Measurements from ENCODE around the gene SYK. TPM values are rescaled to one million over a fixed set of nuclear protein-coding genes. Genes with fewer than 3 reads are reported as not detected.

Gene SYK
- total RNA-seq, 1 donor from 2014 or later, result 10.7 TPM

DNA sequence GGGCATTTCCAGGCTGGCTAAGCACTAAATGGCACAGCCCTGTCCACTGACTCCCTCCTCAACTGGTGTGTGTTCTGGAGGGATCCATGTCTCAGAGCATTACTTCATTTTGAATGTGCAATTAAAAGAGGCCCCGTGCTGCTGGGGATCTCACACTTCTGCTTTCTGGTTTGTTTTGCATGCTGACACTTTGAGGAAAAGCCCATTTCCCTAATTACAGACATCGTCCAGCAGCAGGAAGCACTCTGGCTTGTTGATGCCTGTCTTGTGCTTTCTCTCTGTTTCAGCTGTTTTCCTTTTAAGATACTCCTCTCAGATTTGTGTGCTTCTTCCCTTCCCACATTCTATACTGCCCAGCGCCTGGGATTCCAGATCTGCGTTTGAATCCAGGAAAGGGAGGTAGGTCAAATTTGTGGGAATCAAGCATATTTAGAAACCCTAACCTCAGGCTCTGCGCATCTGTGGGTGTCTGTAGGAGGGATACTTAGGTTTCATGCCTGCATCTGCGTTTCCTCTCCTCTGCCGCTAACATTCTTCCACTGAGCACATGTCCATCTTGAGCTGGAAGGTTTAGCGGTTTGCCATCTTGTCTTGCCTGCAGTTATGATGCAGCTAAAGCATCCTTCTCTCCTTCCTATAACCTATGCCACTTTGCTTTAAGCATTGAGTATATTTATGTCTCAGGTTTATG is 25.7 kb downstream of the SYK start:
- TF ChIP-seq CTCF (IDR thresholded peaks at IDR 0.05; ENCODE audit: partially characterized antibody, unreplicated experiment), result no peak
- Mint-ChIP-seq H3K4me1 (ENCODE audit: low read depth, unreplicated experiment) (peaks cover 10% of the 10 kb centered on the region), H3K36me3 (ENCODE audit: unreplicated experiment) (peaks cover 14% of the 10 kb centered on the region), H3K27ac (ENCODE audit: unreplicated experiment) (no peak overlapping the region), H3K27me3 (ENCODE audit: unreplicated experiment) (peaks cover 2% of the 10 kb centered on the region), H3K9me3 (ENCODE audit: unreplicated experiment) (peaks cover 9% of the 10 kb centered on the region), H3K4me3 (ENCODE audit: unreplicated experiment) (no peak overlapping the region)
- no peak for DNase-seq

DNA sequence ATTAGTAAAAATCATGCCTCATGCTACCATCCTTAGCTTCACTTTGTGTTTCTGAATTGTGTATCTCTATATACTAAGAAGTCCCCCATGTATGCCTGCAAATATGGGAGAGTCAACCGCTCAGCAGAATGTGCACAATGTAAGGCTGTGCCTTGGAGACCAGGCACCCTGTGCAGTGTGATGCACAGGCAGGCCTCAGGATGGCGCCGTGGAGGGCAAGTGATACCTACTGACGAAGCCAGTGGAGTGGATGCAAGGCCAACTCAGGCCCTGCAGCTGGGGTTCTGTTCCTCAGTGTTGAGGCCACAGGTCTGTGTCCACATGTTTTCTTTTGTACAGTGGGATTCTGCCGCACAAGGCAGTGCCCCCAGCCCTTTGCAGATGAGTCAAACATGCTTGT is 28.4 kb downstream of the SYK start:
- Mint-ChIP-seq H3K27me3 (ENCODE audit: unreplicated experiment) (no peaks in the 10 kb centered on the region), H3K9me3 (ENCODE audit: unreplicated experiment) (peaks cover 4% of the 10 kb centered on the region), H3K27ac (ENCODE audit: unreplicated experiment) (no peak overlapping the region), H3K4me1 (ENCODE audit: low read depth, unreplicated experiment) (peaks cover 12% of the 10 kb centered on the region), H3K4me3 (ENCODE audit: unreplicated experiment) (no peak overlapping the region), H3K36me3 (ENCODE audit: unreplicated experiment) (peaks cover 5% of the 10 kb centered on the region)
- no peak for DNase-seq
- peak; percentile 5 for TF ChIP-seq CTCF (IDR thresholded peaks at IDR 0.05; ENCODE audit: partially characterized antibody, unreplicated experiment)

DNA sequence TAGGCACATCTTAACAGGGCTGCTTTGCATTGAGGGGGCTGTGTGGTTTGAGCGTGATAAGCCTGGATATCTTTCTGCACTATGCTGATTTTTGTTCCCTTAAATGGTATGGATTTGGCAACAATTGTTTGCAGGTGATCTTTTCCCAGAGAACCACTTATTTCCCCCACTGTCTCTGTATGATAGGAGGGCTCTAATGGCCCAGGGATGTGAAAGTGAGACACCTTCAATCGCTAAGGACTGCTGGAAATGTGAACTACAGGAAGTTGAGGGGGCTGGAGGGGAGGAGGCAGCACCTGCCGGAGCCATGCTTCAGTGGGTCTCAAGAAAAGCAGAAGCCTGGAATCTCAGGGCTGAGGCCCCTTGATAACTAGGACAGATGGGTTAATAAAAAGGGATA is 29.4 kb downstream of the SYK start:
- no peaks in the 10 kb centered on the region for H3K36me3 Mint-ChIP-seq (ENCODE audit: unreplicated experiment)
- peaks cover 2% of the 10 kb centered on the region for H3K9me3 Mint-ChIP-seq (ENCODE audit: unreplicated experiment)
- H3K27ac Mint-ChIP-seq (ENCODE audit: unreplicated experiment), result no peak overlapping the region
- H3K27me3 Mint-ChIP-seq (ENCODE audit: unreplicated experiment), result no peaks in the 10 kb centered on the region
- H3K4me1 Mint-ChIP-seq (ENCODE audit: low read depth, unreplicated experiment), result peaks cover 15% of the 10 kb centered on the region
- TF ChIP-seq CTCF (IDR thresholded peaks at IDR 0.05; ENCODE audit: partially characterized antibody, unreplicated experiment), result no peak
- H3K4me3 Mint-ChIP-seq (ENCODE audit: unreplicated experiment), result no peak overlapping the region
- no peak for DNase-seq

DNA sequence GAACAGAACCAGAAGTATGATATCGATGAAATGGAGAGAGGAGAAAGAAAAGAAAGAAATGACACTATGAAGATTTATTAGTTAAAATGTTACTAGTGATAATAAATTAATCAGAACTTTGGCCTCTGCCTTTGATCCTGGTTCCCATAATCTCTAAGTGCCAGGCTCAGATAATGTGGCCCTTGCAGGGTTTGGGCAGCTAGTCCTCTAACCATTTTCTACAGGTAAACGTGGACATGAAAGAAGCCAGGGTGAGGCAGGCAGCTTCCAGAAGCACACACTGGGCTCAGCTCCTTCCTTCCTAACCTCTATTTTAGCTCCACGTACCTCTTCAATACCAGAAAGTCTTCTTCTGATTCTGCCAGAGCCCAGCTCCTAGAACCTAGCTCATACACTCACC is 30.6 kb downstream of the SYK start:
- H3K27ac Mint-ChIP-seq (ENCODE audit: unreplicated experiment), result no peak overlapping the region
- TF ChIP-seq CTCF (IDR thresholded peaks at IDR 0.05; ENCODE audit: partially characterized antibody, unreplicated experiment), result no peak
- no peak overlapping the region for H3K4me3 Mint-ChIP-seq (ENCODE audit: unreplicated experiment)
- H3K36me3 Mint-ChIP-seq (ENCODE audit: unreplicated experiment), result peaks cover 4% of the 10 kb centered on the region
- no peaks in the 10 kb centered on the region for H3K27me3 Mint-ChIP-seq (ENCODE audit: unreplicated experiment)
- peaks cover 10% of the 10 kb centered on the region for H3K4me1 Mint-ChIP-seq (ENCODE audit: low read depth, unreplicated experiment)
- no peak for DNase-seq
- H3K9me3 Mint-ChIP-seq (ENCODE audit: unreplicated experiment), result peaks cover 2% of the 10 kb centered on the region

GRCh38 chr9:90834828-90835595 is 33.4 kb downstream of the SYK start:
- no peaks in the 10 kb centered on the region for H3K27me3 Mint-ChIP-seq (ENCODE audit: unreplicated experiment)
- no peak for TF ChIP-seq CTCF (IDR thresholded peaks at IDR 0.05; ENCODE audit: partially characterized antibody, unreplicated experiment)
- H3K4me3 Mint-ChIP-seq (ENCODE audit: unreplicated experiment), result no peak overlapping the region
- peaks cover 6% of the 10 kb centered on the region for H3K36me3 Mint-ChIP-seq (ENCODE audit: unreplicated experiment)
- DNase-seq, result no peak
- H3K4me1 Mint-ChIP-seq (ENCODE audit: low read depth, unreplicated experiment), result peaks cover 4% of the 10 kb centered on the region
- no peak overlapping the region for H3K27ac Mint-ChIP-seq (ENCODE audit: unreplicated experiment)
- H3K9me3 Mint-ChIP-seq (ENCODE audit: unreplicated experiment), result no peaks in the 10 kb centered on the region

All from glutamatergic neuron (in vitro differentiated cells).